HUDEP-2 (cell line): ENCODE results near the gene NR1D1.
A peak's percentile ranks its signal among the peaks of the same experiment; 100 is the strongest.

Experiments
- DNase-seq, 76 experiments: peaks; one replicate each; lab custom pipeline; 2025; ENCODE audit not compliant: unreplicated experiment in 76 of 76; lab: John Stamatoyannopoulos, UW

NR1D1 gene

GRCh38 chr17:40097931-40098845 lies 2.2 kb downstream of the NR1D1 start:
- peak in 31 of 76 experiments; percentile 5 to 49 (median 23) for DNase-seq

- DNase-seq, result no peak
These were observed 3.3 kb downstream of the NR1D1 start for GRCh38 chr17:40097087-40097486.

DNA sequence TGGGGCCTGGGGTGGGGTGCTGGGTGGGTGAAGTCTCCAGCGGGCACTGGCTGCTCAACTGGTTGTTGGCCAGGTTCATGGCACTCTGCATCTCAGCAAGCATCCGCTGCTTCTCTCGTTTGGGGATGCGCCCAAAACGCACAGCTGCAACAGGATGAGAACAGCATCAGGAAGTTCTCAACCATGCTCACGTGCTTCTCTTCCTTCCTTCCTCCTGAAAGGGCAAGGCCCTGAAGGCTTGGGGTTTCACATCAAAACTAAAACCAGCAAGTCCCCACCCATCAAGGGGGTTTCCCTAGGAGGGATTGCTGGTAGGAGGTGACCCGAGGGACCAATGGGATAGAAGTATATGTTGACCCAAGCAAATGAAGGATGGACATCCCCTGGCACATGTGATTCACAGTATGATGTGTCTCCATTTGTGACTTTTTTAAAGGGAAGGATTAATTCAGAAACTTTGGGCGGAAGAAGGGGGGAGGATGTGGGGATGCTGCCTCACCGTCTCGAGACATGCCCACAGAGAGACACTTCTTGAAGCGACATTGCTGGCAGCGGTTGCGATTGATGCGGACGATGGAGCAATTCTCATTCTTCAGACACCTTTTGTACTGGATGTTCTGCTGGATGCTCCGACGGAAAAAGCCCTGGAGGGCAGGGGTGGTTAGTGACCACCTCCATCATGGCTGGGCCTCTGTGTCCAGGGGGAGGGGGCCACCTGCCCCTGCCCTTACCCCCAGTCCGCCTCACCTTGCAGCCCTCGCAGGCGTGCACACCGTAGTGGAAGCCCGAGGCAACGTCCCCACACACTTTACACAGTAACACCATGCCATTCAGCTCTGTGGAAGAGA lies 4.2 kb downstream of the NR1D1 start:
- DNase-seq, result peak in 1 of 76 experiments; percentile 40

- DNase-seq, result no peak
These were observed 4.9 kb downstream of the NR1D1 start for GRCh38 chr17:40095351-40095943.

DNA sequence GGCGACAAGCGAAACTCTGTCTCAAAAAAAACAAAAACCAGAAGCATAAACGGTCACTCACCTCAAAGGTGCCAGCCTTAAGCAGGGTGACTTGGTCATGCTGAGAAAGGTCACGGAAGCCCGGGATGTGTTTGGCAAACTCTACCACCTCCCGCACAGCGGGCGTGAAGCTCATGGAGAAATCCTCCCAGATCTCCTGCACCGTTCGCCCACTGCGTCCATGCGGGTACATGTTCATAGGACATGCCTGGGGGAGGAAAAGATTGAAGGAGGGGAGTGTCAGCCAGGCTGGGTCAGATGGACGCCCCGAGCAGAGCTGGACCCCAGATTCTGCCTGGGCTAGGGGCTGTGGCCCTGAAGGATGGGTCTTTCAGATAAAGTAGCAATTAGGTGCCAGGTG lies 5.5 kb downstream of the NR1D1 start:
- DNase-seq, result no peak

DNA sequence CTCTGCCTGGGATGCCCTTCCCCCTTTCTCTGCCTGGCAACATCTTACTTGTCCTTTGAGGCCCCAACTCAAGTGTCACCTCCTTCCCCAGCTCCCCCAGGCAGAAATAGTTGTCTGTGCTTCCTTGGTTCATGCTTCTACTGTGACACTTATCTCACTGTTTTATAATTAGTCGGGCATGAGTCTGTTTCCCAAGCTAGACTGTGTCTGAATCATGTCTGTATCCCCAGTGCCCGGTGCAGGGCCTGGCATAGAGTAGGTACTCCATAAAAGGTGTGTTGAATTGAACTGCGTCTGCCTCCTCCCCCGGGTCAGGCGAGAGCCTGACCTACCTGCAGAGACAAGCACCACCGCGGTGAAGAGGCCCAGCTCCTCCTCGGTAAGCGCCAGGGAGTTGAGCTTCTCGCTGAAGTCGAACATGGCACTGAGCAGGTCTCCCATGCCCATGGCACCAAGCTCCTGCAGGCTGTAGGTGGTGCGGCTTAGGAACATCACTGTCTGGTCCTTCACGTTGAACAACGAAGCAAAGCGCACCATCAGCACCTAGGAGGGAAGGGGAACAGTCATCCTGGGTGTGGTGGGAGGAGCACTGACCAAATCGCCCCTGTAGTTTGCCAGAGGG lies 6.7 kb downstream of the NR1D1 start:
- no peak for DNase-seq

DNA sequence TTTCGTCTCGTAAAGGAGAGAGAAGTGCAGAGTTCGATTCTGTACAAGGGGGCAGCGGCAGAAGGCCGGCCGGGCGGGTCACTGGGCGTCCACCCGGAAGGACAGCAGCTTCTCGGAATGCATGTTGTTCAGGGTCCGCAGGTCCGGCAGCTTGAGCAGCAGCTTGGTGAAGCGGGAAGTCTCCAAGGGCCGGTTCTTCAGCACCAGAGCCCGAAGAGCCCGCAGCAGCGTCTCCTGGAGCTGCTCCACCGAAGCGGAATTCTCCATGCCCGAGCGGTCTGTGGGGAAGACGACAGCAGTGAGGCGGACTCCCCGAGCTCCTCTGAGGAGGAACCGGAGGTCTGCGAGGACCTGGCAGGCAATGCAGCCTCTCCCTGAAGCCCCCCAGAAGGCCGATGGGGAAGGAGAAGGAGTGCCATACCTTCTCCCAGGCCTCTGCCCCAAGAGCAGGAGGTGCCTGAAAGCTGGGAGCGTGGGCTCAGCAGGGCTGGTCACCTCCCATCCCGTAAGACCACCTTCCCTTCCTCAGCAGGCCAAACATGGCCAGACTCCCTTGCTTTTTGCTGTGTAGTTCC lies 7.3 kb downstream of the NR1D1 start:
- no peak for DNase-seq

DNA sequence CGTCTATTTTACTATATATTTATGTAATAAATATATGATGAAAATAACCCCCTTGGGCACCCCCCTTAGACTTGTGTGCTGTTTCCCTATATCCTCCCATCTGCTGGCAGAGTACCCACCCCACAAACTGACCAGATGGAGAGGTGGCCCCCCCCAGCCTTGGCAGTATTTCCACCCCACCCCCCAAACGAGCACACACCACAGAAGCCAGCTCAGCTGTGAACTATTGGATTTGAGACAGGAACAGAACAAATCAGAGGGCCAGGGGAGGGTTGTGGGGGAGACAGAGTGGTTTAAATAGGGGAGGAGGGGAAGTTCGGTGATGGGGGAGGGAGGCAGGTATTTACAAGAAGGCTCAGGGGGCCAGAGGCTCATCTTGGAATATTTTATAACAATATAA lies 7.8 kb downstream of the NR1D1 start:
- DNase-seq, result no peak

DNA sequence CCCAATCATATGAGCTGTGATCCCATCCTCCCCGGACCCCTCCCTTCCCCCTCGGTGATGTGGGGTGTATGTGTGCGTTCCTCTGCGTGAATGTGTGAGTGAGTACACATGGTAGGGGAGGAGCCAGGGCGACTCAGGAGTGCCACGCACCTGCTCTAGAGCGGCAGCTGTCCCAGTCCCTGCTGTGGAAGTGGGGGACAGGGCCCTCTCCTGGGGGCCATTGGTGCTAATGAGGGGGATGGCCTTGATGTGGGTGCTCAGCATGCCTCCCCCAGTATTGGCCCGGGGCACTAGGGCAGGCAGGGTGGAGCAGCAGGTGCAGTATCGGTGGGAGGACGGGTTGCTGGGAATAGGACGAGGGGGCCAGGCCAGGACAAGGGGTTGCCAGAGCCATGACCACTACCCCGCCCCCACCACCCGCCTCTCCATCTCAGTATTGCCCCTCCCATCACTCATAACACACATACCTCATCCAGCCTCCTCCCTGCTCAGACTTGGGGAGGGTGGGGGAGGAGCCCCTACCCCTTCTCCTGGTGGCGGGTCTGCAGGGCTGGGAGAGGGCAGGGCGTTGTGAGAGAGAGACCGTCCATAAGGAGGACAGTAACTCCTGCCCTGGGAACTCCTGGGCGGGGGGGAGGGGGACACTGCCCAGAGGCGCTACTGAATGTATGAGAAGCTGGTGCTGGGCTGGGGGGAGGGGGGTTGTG lies 8.5 kb downstream of the NR1D1 start:
- no peak for DNase-seq

DNA sequence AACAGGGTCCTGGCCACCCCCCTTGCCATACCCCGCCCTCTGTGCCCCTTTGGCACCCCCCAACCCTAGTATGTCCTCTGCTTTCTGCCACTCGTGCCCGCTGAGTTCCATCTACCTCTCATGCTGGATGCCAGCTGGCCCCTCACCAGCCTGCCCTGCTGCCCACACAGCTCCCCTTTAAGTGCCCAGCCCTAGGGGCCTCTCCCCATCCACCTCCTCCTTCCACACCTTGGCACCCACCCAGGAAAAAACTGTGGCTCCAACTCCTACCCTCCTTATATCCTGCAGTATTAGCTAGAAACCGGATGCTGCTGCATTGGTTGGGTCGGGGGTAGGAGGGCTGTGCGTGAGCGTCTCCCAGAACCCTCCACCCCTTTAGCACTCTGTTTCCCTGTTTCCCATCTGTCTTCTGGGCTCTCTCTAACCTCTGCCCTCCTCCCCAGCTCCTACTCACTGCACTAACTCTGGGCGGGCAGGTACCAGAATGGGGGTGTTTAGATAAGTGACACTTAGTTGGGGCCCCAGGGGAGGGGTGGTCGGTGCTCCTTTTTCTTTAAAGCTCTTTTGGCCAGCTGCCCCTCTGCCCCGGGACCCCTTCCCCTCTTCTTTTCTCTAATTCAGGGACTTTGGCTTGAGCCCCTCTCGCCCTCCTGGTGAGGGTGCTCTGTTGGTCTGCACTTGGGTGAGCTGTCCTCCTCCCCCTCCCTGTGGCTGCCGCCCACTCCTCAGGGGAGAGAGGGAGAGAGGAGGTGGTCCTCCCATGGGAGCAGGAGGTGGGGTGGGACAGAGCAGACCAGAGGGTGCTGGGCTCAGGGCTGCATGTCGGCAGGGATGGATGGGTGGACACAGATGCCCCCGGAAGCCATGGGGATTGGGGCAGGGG lies 9.9 kb downstream of the NR1D1 start:
- no peak for DNase-seq

GRCh38 chr17:40089077-40089895 lies 11.1 kb downstream of the NR1D1 start:
- no peak for DNase-seq

DNA sequence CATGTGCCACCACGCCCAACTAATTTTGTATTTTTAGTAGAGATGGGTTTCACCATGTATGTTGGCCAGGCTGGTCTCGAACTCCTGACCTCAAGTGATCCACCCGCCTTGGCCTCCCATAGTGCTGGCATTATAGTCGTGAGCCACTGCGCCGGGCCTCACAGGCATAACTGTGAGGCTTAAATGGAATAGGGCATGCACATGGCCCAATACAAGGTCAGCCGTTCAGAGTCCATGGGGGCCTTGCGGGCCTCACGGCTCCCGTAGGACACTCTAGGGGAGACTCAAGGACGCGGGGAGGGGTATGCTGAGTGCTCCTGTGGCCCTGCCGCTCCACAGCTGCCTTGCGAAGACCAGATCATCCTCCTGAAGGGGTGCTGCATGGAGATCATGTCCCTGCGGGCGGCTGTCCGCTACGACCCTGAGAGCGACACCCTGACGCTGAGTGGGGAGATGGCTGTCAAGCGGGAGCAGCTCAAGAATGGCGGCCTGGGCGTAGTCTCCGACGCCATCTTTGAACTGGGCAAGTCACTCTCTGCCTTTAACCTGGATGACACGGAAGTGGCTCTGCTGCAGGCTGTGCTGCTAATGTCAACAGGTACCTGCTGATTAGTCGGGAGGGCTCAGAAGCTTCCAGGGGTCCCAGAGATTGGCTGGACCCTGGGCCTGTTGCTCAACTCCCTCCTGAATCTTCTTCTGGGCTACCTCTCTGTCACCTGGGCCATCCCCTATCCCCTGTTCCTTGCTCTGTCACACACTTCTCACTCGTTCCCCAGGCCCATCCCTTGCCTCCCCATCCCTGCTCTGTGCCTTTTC lies 12.3 kb downstream of the NR1D1 start:
- DNase-seq, result no peak

- no peak for DNase-seq
These were observed 13.2 kb downstream of the NR1D1 start for GRCh38 chr17:40087049-40087794.

- DNase-seq, result peak in 46 of 76 experiments; percentile 8 to 58 (median 28)
These were observed 14.0 kb downstream of the NR1D1 start for GRCh38 chr17:40086150-40087044.

GRCh38 chr17:40084477-40084876 lies 15.9 kb downstream of the NR1D1 start:
- no peak for DNase-seq
